Adrenal gland (tissue), 5 donors: ENCODE data around the gene FAM78A.

Experiments
- POLR2A ChIP-seq, 2 donors: fragments of 450-650 bp; IDR thresholded peaks; one replicate each; pipeline ENCODE4 v1.6.1; 2017; ENCODE audit warnings: antibody characterized with exemption in 2 of 2, mild to moderate bottlenecking in 2 of 2, moderate library complexity in 1 of 2
- TF ChIP-seq, protein P1 (sequence below), 6 experiments: fragments of 450-650 bp in 4 of 6; fragments of 200-600 bp in 2 of 6; sonication (generic) in 1 of 6; IDR thresholded peaks; 1 replicate in 5 of 6; 2 replicates in 1 of 6; pipeline versions ENCODE4 v1.5.1 to v1.8.0; 2016 to 2021; ENCODE audit warnings: antibody characterized with exemption in 6 of 6, mild to moderate bottlenecking in 2 of 6, moderate library complexity in 1 of 6
- donor health status: DM: no; HTN: no; CAD: no.

DNA sequence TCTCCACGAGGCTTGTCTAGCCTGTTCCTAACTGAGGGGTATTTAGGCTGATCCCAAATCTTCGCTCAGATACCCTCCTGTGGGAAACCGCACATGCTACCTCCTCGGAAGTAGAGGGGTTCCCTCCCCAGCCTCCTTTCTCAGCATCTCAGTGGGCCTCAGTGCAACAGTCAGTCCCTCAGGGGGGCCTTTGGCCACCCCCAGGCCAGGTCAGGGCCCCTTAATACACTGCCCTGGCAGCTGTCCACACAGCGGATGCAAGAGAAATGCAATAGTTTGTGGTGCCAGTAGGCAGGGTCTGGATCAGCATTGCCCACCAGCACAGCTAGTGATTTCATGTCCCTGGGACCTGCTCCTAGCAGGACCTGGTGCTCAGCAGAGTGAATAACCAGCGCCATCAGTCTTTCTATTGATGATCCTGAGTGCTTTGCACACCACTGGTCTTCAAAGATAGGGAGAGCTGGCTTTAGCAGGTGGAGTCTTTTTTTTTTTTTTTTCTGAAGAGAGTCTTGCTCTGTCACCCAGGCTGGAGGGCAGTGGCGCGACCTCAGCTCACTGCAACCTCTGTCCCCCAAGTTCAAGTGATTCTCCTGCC, 20.7 kb upstream of the FAM78A start:
- TF ChIP-seq POLR2A (IDR thresholded peaks at IDR 0.05) = no peak
- TF ChIP-seq, protein P1, sequence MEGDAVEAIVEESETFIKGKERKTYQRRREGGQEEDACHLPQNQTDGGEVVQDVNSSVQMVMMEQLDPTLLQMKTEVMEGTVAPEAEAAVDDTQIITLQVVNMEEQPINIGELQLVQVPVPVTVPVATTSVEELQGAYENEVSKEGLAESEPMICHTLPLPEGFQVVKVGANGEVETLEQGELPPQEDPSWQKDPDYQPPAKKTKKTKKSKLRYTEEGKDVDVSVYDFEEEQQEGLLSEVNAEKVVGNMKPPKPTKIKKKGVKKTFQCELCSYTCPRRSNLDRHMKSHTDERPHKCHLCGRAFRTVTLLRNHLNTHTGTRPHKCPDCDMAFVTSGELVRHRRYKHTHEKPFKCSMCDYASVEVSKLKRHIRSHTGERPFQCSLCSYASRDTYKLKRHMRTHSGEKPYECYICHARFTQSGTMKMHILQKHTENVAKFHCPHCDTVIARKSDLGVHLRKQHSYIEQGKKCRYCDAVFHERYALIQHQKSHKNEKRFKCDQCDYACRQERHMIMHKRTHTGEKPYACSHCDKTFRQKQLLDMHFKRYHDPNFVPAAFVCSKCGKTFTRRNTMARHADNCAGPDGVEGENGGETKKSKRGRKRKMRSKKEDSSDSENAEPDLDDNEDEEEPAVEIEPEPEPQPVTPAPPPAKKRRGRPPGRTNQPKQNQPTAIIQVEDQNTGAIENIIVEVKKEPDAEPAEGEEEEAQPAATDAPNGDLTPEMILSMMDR (IDR thresholded peaks at IDR 0.05) = no peak
